Gastrocnemius medialis (tissue), 4 donors: ENCODE measurements around the gene RYR3. TPM values are rescaled to one million over a fixed set of nuclear protein-coding genes. Genes with fewer than 3 reads are reported as not detected.

ENCODE experiments used
- ATAC-seq, 2 donors: fragments of 150-250 bp; one replicate each; pipeline ENCODE4 v1.9.1; 2016
- DNase-seq, 2 donors: peaks; one replicate each; pipeline ENCODE4 v3.0.0-alpha.2; 2019
- H3K27ac ChIP-seq, 4 donors: fragments of 200-600 bp; sonication (generic); 1 replicate in 1 of 4; 2 replicates in 3 of 4; pipeline ENCODE4 v1.5.1; 2016 to 2018; ENCODE audit warnings: mild to moderate bottlenecking in 2 of 4, moderate library complexity in 1 of 4
- H3K27me3 ChIP-seq, 3 donors: fragments of 200-600 bp; sonication (generic) in 2 of 3; 1 replicate in 1 of 3; 2 replicates in 2 of 3; pipeline versions ENCODE4 v1.5.1 to v1.6.0; 2016 to 2019; ENCODE audit warnings: mild to moderate bottlenecking in 1 of 3, moderate library complexity in 1 of 3
- H3K36me3 ChIP-seq, 2 donors: fragments of 200-600 bp; sonication (generic) in 1 of 2; one replicate each; pipeline ENCODE4 v1.5.1; 2017 to 2018
- H3K4me1 ChIP-seq, 2 donors: fragments of 200-600 bp; sonication (generic) in 1 of 2; one replicate each; pipeline ENCODE4 v1.5.1; 2016 to 2017; ENCODE audit warnings: mild to moderate bottlenecking in 2 of 2
- H3K4me3 ChIP-seq, 4 donors: fragments of 200-600 bp; sonication (generic) in 3 of 4; 1 replicate in 1 of 4; 2 replicates in 3 of 4; pipeline ENCODE4 v1.5.1; 2016 to 2019; ENCODE audit warnings: mild to moderate bottlenecking in 2 of 4
- H3K9me3 ChIP-seq, 3 donors: fragments of 200-600 bp; sonication (generic) in 2 of 3; 1 replicate in 1 of 3; 2 replicates in 2 of 3; pipeline ENCODE4 v1.5.1; 2016 to 2019
- CTCF ChIP-seq, 5 experiments: fragments of 450-650 bp in 3 of 5; fragments of 200-600 bp in 2 of 5; sonication (generic) in 2 of 5; IDR thresholded peaks in 4 of 5; conservative IDR thresholded peaks in 1 of 5; 1 replicate in 4 of 5; 2 replicates in 1 of 5; pipeline ENCODE4 v1.5.1; 2016 to 2019; ENCODE audit warnings: antibody characterized with exemption in 5 of 5, mild to moderate bottlenecking in 3 of 5, moderate library complexity in 3 of 5
- POLR2A ChIP-seq, 2 donors: fragments of 450-650 bp; IDR thresholded peaks; one replicate each; pipeline ENCODE4 v1.6.1; 2017; ENCODE audit warnings: antibody characterized with exemption in 2 of 2, mild to moderate bottlenecking in 2 of 2, moderate library complexity in 2 of 2
- in situ Hi-C, 4 donors: fragments of 200-750 bp; cut with MboI; loops; one replicate each; pipeline versions ENCODE4 v1.15.0 to v1.8.0; 2017; ENCODE audit warnings: low sequenced_read_pairs in 4 of 4
- intact Hi-C: fragments of 100-400 bp; cut with DNase I; formaldehyde crosslinking; loops from one replicate; pipeline ENCODE4 v1.15.1; 2023; ENCODE audit warnings: low total_unique reads
- total RNA-seq, 4 donors: library from RNA; depleted of rRNA; stranded (reverse); fragments of >200 nt; gene quantifications; one replicate each; pipeline versions ENCODE4 v1.1.0 to v1.2.3, GENCODE V29; 2016

Gene RYR3
- total RNA-seq, 4 donors from 2014 or later, result 7.6 to 30.9 (median 20.6) TPM

GRCh38 chr15:33660151-33660550, 349.4 kb downstream of the RYR3 start:
- no peak overlapping the region for H3K27ac ChIP-seq
- H3K27me3 ChIP-seq, result no peaks in the 10 kb centered on the region
- H3K4me3 ChIP-seq, result no peak overlapping the region
- DNase-seq (no peak), ATAC-seq (no peak)
- no peaks in the 10 kb centered on the region for H3K4me1 ChIP-seq
- intact Hi-C loops, result no loop called here
- no peaks in the 10 kb centered on the region for H3K9me3 ChIP-seq
- in situ Hi-C loops, result no loop called here
- H3K36me3 ChIP-seq, result no peaks in the 10 kb centered on the region
- TF ChIP-seq CTCF (IDR thresholded peaks at IDR 0.05 in 4 of 5, conservative IDR thresholded peaks at IDR 0.05 in 1 of 5) (no peak), POLR2A (IDR thresholded peaks at IDR 0.05) (no peak)

- TF ChIP-seq POLR2A (IDR thresholded peaks at IDR 0.05), result no peak
- no peak for TF ChIP-seq CTCF (IDR thresholded peaks at IDR 0.05 in 4 of 5, conservative IDR thresholded peaks at IDR 0.05 in 1 of 5)
- Histone ChIP-seq H3K27ac (no peak overlapping the region), H3K4me1 (no peaks in the 10 kb centered on the region), H3K36me3 (no peaks in the 10 kb centered on the region), H3K27me3 (no peaks in the 10 kb centered on the region), H3K4me3 (no peak overlapping the region), H3K9me3 (no peaks in the 10 kb centered on the region)
- in situ Hi-C loops, result no loop called here
- intact Hi-C loops, result no loop called here
- DNase-seq (no peak), ATAC-seq (no peak)
Observed at GRCh38 chr15:33662014-33662413, 351.2 kb downstream of the RYR3 start.

GRCh38 chr15:33664947-33665346, 354.2 kb downstream of the RYR3 start:
- ATAC-seq (no peak), DNase-seq (no peak)
- no peaks in the 10 kb centered on the region for H3K9me3 ChIP-seq
- intact Hi-C loops, result loop anchor here (5.0 kb wide), 1 partner anchor 1047 kb away; no protein-coding TSS in a partner anchor
- no peak for TF ChIP-seq POLR2A (IDR thresholded peaks at IDR 0.05)
- H3K4me3 ChIP-seq, result no peak overlapping the region
- in situ Hi-C loops, result no loop called here
- H3K27me3 ChIP-seq, result no peaks in the 10 kb centered on the region
- H3K27ac ChIP-seq, result no peak overlapping the region
- H3K4me1 ChIP-seq, result no peaks in the 10 kb centered on the region
- H3K36me3 ChIP-seq, result no peaks in the 10 kb centered on the region

GRCh38 chr15:33670567-33670966, 359.8 kb downstream of the RYR3 start:
- Histone ChIP-seq H3K27ac (no peak overlapping the region), H3K9me3 (no peaks in the 10 kb centered on the region), H3K36me3 (no peaks in the 10 kb centered on the region), H3K27me3 (no peaks in the 10 kb centered on the region), H3K4me1 (no peaks in the 10 kb centered on the region), H3K4me3 (no peak overlapping the region)
- DNase-seq, result no peak
- no peak for ATAC-seq
- TF ChIP-seq CTCF (IDR thresholded peaks at IDR 0.05 in 4 of 5, conservative IDR thresholded peaks at IDR 0.05 in 1 of 5), result no peak
- no peak for TF ChIP-seq POLR2A (IDR thresholded peaks at IDR 0.05)
- in situ Hi-C loops, result no loop called here
- intact Hi-C loops, result loop anchor here (10.0 kb wide), 1 partner anchor 56 kb away; no protein-coding TSS in a partner anchor

GRCh38 chr15:33671456-33671855, 360.7 kb downstream of the RYR3 start:
- H3K9me3 ChIP-seq, result no peaks in the 10 kb centered on the region
- no peak for ATAC-seq
- H3K27ac ChIP-seq, result no peak overlapping the region
- intact Hi-C loops, result loop anchor here (10.0 kb wide), 1 partner anchor 57 kb away; no protein-coding TSS in a partner anchor
- in situ Hi-C loops, result no loop called here
- H3K4me1 ChIP-seq, result no peaks in the 10 kb centered on the region
- no peak overlapping the region for H3K4me3 ChIP-seq
- no peaks in the 10 kb centered on the region for H3K27me3 ChIP-seq
- no peaks in the 10 kb centered on the region for H3K36me3 ChIP-seq
- no peak for TF ChIP-seq POLR2A (IDR thresholded peaks at IDR 0.05)
- no peak for TF ChIP-seq CTCF (IDR thresholded peaks at IDR 0.05 in 4 of 5, conservative IDR thresholded peaks at IDR 0.05 in 1 of 5)
- DNase-seq, result no peak
